HUES64 (cell line): ENCODE measurements around the gene CCDC6. TPM values are rescaled to one million over a fixed set of nuclear protein-coding genes. Genes with fewer than 3 reads are reported as not detected.
A peak's percentile ranks its signal among the peaks of the same experiment; 100 is the strongest.
"Not testable (repeated sequence)": the region's sequence is repeated elsewhere in the genome, so short reads cannot be mapped to it uniquely, and the experiment has no call there.

Experiments used
- H3K27ac ChIP-seq: 2 replicates; pipeline ENCODE4 v1.7.0; 2013; ENCODE audit warnings: low read depth, low read length, inconsistent platforms
- H3K27me3 ChIP-seq: 2 replicates; pipeline ENCODE4 v1.6.1; 2013; ENCODE audit warnings: mild to moderate bottlenecking, low read length; ENCODE audit not compliant: insufficient read depth
- H3K36me3 ChIP-seq: 2 replicates; pipeline ENCODE4 v1.6.1; 2013; ENCODE audit warnings: mild to moderate bottlenecking, low read length; ENCODE audit not compliant: insufficient read depth
- H3K4me1 ChIP-seq: 2 replicates; pipeline ENCODE4 v1.6.1; 2013; ENCODE audit warnings: mild to moderate bottlenecking, low read length, moderate library complexity; ENCODE audit not compliant: insufficient read depth
- H3K4me3 ChIP-seq: 2 replicates; pipeline ENCODE4 v1.5.1; 2013; ENCODE audit warnings: mild to moderate bottlenecking, low read length, moderate library complexity
- H3K9ac ChIP-seq: 2 replicates; pipeline ENCODE4 v1.6.1; 2013; ENCODE audit warnings: mild to moderate bottlenecking, low read depth, low read length
- H3K9me3 ChIP-seq: 2 replicates; pipeline ENCODE4 v1.6.1; 2013; ENCODE audit warnings: low read depth, low read length; ENCODE audit not compliant: insufficient read depth
- WGBS: fragments of 150-250, 120-280 bp; methylation state at CpG from one replicate; pipeline ENCODE4 v1.1.7; 2013; ENCODE audit warnings: missing lambda C conversion rate; 5-methylcytosine and 5-hydroxymethylcytosine counted together
- polyA plus RNA-seq, 2 experiments: library from polyadenylated mRNA; stranded (reverse); fragments of 50-300 nt; gene quantifications; one replicate each; pipeline ENCODE4 v1.2.3, GENCODE V29; 2013

CCDC6 gene
- 39.5 TPM for polyA plus RNA-seq (2013, experiment 1 of 2)
- polyA plus RNA-seq (2013, experiment 2 of 2): 34.7 TPM

GRCh38 chr10:59906417-59907202 is at the start of gene CCDC6:
Gene CCDC6, minus strand, starts transcription at chr10:59906556. Its CDS starts 132 bp downstream, at chr10:59906424.
- Histone ChIP-seq H3K27ac (peak within 1 kb of the TSS; percentile 99), H3K36me3 (peaks cover 3% of the 10 kb centered on the region; the same call in 1 of the 2 replicates), H3K9ac (peak within 1 kb of the TSS; percentile 85), H3K4me3 (peak within 1 kb of the TSS; percentile 95), H3K27me3 (no peaks in the 10 kb centered on the region), H3K9me3 (no peaks in the 10 kb centered on the region), H3K4me1 (peaks cover 36% of the 10 kb centered on the region)
- WGBS: under 1% methylated on average over 63 of the region's 64 CpGs

DNA sequence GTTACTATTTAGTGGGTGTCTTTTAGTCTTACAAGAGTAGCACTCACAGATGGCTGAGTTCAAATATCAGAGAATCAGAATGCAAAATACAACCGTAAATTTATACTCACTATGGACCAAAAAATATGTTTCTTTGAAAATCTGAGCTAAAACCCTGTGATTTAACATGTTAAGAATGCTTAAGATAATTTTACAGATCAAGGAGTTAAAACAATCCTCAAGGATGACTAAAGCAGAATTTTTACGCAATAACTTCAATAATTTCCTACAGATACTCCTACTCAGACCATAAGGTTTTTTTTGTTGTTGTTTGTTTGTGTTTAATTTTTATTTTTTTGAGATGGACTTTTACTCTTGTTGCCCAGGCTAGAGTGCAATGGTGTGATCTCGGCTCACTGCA is 47.9 kb upstream of the CCDC6 start:
- Histone ChIP-seq H3K9ac (no peak overlapping the region), H3K27me3 (no peaks in the 10 kb centered on the region), H3K4me1 (0 out of 2 replicates have a peak, but pooled peaks cover under 1% of the 10 kb centered on the region)

GRCh38 chr10:59953711-59954110 is 47.4 kb upstream of the CCDC6 start:
- H3K4me1 ChIP-seq, H3K9me3 ChIP-seq, H3K36me3 ChIP-seq, H3K27ac ChIP-seq, H3K4me3 ChIP-seq, H3K27me3 ChIP-seq, H3K9ac ChIP-seq: not testable (repeated sequence)
- 94% methylated on average over 2 of the region's 2 CpGs for WGBS

More for the DNA sequence above, 47.9 kb upstream of the CCDC6 start:
- H3K4me3 ChIP-seq: no peak overlapping the region
- H3K9me3 ChIP-seq: no peaks in the 10 kb centered on the region
- H3K36me3 ChIP-seq: no peaks in the 10 kb centered on the region
- H3K27ac ChIP-seq: no peak overlapping the region
- no CpG with 5 or more reads among the region's 3 CpGs for WGBS

DNA sequence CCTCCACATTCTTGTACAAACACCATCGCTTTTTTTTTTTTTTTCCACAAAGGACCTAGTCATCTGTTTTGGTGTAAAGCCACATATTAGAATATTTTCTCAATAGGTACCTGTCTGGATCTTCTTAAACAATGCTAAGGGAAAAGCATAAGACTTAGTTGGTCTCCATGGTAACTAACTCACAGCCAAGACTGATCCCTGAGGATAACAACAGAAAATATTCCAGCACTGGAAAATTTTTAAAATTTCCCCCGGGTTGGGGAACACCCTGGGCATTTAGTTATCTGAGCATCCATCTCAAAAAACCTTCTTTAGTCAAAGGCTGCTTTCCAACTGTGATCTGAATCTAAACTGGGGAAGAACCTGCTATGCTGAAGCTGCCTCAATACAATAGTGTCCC is 43.7 kb upstream of the CCDC6 start:
- Histone ChIP-seq H3K27ac (no peak overlapping the region), H3K4me3 (no peak overlapping the region), H3K9ac (no peak overlapping the region), H3K9me3 (no peaks in the 10 kb centered on the region), H3K4me1 (peaks cover 15% of the 10 kb centered on the region), H3K36me3 (no peaks in the 10 kb centered on the region), H3K27me3 (no peaks in the 10 kb centered on the region)
- WGBS: 91% methylated on average over 1 of the region's 2 CpGs

DNA sequence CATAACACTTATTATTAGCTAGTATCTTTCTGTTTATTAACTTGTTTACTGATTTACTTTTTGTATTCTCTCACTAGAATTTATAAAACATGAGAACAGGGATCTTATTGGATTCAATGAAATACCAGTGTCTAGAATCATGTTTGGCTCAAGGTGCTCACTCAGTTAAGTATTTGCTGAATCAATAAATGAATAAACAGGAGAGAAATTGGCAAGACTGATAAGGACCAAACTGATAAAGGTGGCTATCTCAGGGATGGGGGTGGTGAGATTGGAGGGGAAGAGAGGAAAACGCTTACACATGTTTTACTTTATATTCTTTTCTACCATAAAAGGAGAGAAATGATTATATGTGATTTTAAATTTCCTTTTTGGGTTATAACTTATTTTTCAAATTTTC is 43.3 kb upstream of the CCDC6 start:
- peaks cover 17% of the 10 kb centered on the region for H3K4me1 ChIP-seq
- no peak overlapping the region for H3K27ac ChIP-seq
- H3K4me3 ChIP-seq: no peak overlapping the region
- no peak overlapping the region for H3K9ac ChIP-seq
- no peaks in the 10 kb centered on the region for H3K36me3 ChIP-seq
- WGBS: no CpG with 5 or more reads among the region's 1 CpG
- H3K9me3 ChIP-seq: no peaks in the 10 kb centered on the region
- no peaks in the 10 kb centered on the region for H3K27me3 ChIP-seq

DNA sequence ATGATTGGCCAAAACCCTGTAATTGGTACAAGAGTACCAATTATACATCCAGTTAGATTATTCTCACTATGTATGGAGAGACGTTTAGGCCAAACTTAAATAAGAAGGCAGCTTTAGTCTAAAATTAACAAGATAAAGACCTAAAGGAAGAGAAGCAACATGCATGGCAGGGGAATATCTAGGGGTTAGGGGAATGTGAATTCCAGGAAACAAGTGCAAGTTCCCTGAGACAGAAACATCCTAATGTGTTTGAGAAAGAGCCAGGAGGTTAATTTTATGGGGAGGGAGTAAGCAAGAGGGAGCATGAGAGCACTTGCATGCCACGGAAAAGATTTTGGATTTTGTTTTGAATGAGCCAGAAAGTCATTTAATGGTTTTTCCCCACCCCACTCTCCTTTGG is 39.6 kb upstream of the CCDC6 start:
- 18% methylated on average over 2 of the region's 2 CpGs for WGBS
- peaks cover 17% of the 10 kb centered on the region for H3K4me1 ChIP-seq
- H3K9me3 ChIP-seq: no peaks in the 10 kb centered on the region
- no peak overlapping the region for H3K9ac ChIP-seq
- no peak overlapping the region for H3K4me3 ChIP-seq
- H3K27me3 ChIP-seq: no peaks in the 10 kb centered on the region
- H3K36me3 ChIP-seq: no peaks in the 10 kb centered on the region
- H3K27ac ChIP-seq: no peak overlapping the region

- Histone ChIP-seq H3K9ac (no peak overlapping the region), H3K27me3 (no peaks in the 10 kb centered on the region), H3K9me3 (no peaks in the 10 kb centered on the region), H3K27ac (no peak overlapping the region), H3K36me3 (no peaks in the 10 kb centered on the region), H3K4me1 (peaks cover 17% of the 10 kb centered on the region), H3K4me3 (no peak overlapping the region)
- WGBS: 88% methylated on average over 5 of the region's 5 CpGs
Observed at GRCh38 chr10:59945590-59945989, 39.2 kb upstream of the CCDC6 start.

DNA sequence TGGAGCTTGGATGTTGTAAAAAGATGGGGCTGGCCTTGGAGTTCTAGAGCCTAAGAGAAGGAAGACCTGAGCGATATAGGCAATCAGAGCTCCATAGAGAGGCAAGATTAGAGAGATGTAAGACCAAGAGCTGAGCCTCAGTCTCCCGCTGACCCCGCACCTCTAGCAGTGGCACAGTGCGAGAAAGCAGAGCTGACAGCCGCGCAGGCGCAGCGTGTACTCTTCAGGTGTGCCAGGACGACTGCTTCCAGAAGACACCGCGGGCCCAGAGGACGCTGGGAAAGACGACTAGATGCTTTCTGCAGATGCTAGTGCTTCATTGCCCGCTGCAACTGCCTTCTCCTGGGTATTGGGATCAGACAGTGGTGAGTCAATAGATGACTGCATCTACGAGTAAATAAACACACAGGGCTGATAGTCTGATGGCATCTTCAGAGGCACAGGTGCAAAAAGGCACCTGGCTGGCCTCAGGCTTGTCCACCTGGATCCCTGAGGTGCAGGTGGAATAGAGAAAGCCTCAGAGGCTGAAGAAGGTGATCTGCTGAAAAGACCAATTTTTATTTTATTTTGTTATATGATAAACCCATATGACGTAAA is 38.1 kb upstream of the CCDC6 start:
- H3K4me3 ChIP-seq: no peak overlapping the region
- no peaks in the 10 kb centered on the region for H3K27me3 ChIP-seq
- no peaks in the 10 kb centered on the region for H3K9me3 ChIP-seq
- 89% methylated on average over 15 of the region's 16 CpGs for WGBS
- H3K27ac ChIP-seq: no peak overlapping the region
- H3K36me3 ChIP-seq: no peaks in the 10 kb centered on the region
- H3K9ac ChIP-seq: no peak overlapping the region
- peaks cover 17% of the 10 kb centered on the region for H3K4me1 ChIP-seq

- no peaks in the 10 kb centered on the region for H3K36me3 ChIP-seq
- WGBS: 96% methylated on average over 4 of the region's 4 CpGs
- no peak overlapping the region for H3K27ac ChIP-seq
- H3K27me3 ChIP-seq: no peaks in the 10 kb centered on the region
- H3K4me1 ChIP-seq: peaks cover 24% of the 10 kb centered on the region
- H3K9ac ChIP-seq: no peak overlapping the region
- H3K4me3 ChIP-seq: no peak overlapping the region
- H3K9me3 ChIP-seq: no peaks in the 10 kb centered on the region
Observed at GRCh38 chr10:59942556-59942955, 36.2 kb upstream of the CCDC6 start.

GRCh38 chr10:59937720-59938119 is 31.4 kb upstream of the CCDC6 start:
- H3K9ac ChIP-seq: no peak overlapping the region
- H3K4me1 ChIP-seq: peaks cover 15% of the 10 kb centered on the region
- WGBS: 86% methylated on average over 1 of the region's 1 CpG

DNA sequence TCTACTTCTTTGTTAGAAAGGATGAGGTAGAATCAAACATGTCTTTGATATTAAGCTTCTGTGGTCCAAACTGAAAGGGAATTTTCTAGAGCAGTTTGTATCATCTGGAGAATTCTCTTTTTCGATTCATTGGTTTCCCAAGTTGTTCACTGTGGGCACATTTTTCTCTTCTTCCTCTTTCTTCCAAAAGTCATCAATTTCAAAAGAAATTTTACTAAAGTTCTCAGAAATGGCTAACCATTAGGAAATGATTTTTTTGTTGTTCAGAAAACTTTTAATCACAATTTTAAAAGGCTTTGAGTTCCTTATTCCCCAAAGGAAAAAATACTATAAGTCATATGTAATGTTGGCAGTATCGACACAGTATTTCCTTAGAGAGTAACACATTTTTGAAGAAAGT is 28.3 kb upstream of the CCDC6 start:
- H3K4me3 ChIP-seq: no peak overlapping the region
- no peak overlapping the region for H3K27ac ChIP-seq
- WGBS: 97% methylated on average over 2 of the region's 2 CpGs
- H3K27me3 ChIP-seq: no peaks in the 10 kb centered on the region
- H3K9me3 ChIP-seq: peaks cover 3% of the 10 kb centered on the region; the same call in 1 of the 2 replicates
- no peak overlapping the region for H3K9ac ChIP-seq
- peaks cover 15% of the 10 kb centered on the region for H3K4me1 ChIP-seq
- H3K36me3 ChIP-seq: no peaks in the 10 kb centered on the region

More at GRCh38 chr10:59937720-59938119, 31.4 kb upstream of the CCDC6 start:
- no peak overlapping the region for H3K27ac ChIP-seq
- H3K9me3 ChIP-seq: no peaks in the 10 kb centered on the region
- no peaks in the 10 kb centered on the region for H3K27me3 ChIP-seq
- no peak overlapping the region for H3K4me3 ChIP-seq
- H3K36me3 ChIP-seq: no peaks in the 10 kb centered on the region
